ENCODE data around the gene CES1. TPM values are rescaled to one million over a fixed set of nuclear protein-coding genes. Genes with fewer than 3 reads are reported as not detected.
"Not testable (repeated sequence)": the region's sequence is repeated elsewhere in the genome, so short reads cannot be mapped to it uniquely, and the experiment has no call there.

CES1 gene
- polyA plus RNA-seq, 1 donor: 27.7 TPM

- H3K36me3 ChIP-seq (ENCODE audit: control insufficient read depth, insufficient read depth, low read length); H3K9me3 ChIP-seq (ENCODE audit: control insufficient read depth, low read depth, low read length); H3K27ac ChIP-seq (ENCODE audit: low read length); DNase-seq; H3K4me3 ChIP-seq (ENCODE audit: low read length); H3K4me1 ChIP-seq (ENCODE audit: control insufficient read depth, insufficient read depth, low read length); H3K27me3 ChIP-seq (ENCODE audit: control insufficient read depth, insufficient read depth, low read length): not testable (repeated sequence)
- no CpG with 5 or more reads among the region's 6 CpGs for WGBS (ENCODE audit: insufficient coverage, low lambda C conversion rate)
These were observed 27.8 kb downstream of the CES1 start for GRCh38 chr16:55805104-55805503.

- H3K27ac ChIP-seq (ENCODE audit: low read length); DNase-seq; H3K4me1 ChIP-seq (ENCODE audit: control insufficient read depth, insufficient read depth, low read length); H3K4me3 ChIP-seq (ENCODE audit: low read length); H3K27me3 ChIP-seq (ENCODE audit: control insufficient read depth, insufficient read depth, low read length); H3K9me3 ChIP-seq (ENCODE audit: control insufficient read depth, low read depth, low read length); H3K36me3 ChIP-seq (ENCODE audit: control insufficient read depth, insufficient read depth, low read length): not testable (repeated sequence)
- no CpG with 5 or more reads among the region's 8 CpGs for WGBS (ENCODE audit: insufficient coverage, low lambda C conversion rate)
These were observed 29.2 kb downstream of the CES1 start for GRCh38 chr16:55803681-55804080.

GRCh38 chr16:55792934-55793374 is 39.9 kb downstream of the CES1 start:
- H3K9me3 ChIP-seq (ENCODE audit: control insufficient read depth, low read depth, low read length); H3K27ac ChIP-seq (ENCODE audit: low read length); H3K36me3 ChIP-seq (ENCODE audit: control insufficient read depth, insufficient read depth, low read length); H3K27me3 ChIP-seq (ENCODE audit: control insufficient read depth, insufficient read depth, low read length); H3K4me1 ChIP-seq (ENCODE audit: control insufficient read depth, insufficient read depth, low read length); DNase-seq; H3K4me3 ChIP-seq (ENCODE audit: low read length): not testable (repeated sequence)
- WGBS (ENCODE audit: insufficient coverage, low lambda C conversion rate): no CpG with 5 or more reads among the region's 11 CpGs

- not testable (repeated sequence) for H3K4me3 ChIP-seq (ENCODE audit: low read length); H3K9me3 ChIP-seq (ENCODE audit: control insufficient read depth, low read depth, low read length); H3K4me1 ChIP-seq (ENCODE audit: control insufficient read depth, insufficient read depth, low read length); DNase-seq; H3K27ac ChIP-seq (ENCODE audit: low read length); H3K27me3 ChIP-seq (ENCODE audit: control insufficient read depth, insufficient read depth, low read length); H3K36me3 ChIP-seq (ENCODE audit: control insufficient read depth, insufficient read depth, low read length)
- no CpG with 5 or more reads among the region's 6 CpGs for WGBS (ENCODE audit: insufficient coverage, low lambda C conversion rate)
These were observed 41.4 kb downstream of the CES1 start for GRCh38 chr16:55791512-55791911.

GRCh38 chr16:55790240-55790639 is 42.7 kb downstream of the CES1 start:
- not testable (repeated sequence) for H3K9me3 ChIP-seq (ENCODE audit: control insufficient read depth, low read depth, low read length)
- WGBS (ENCODE audit: insufficient coverage, low lambda C conversion rate): no CpG with 5 or more reads among the region's 7 CpGs

GRCh38 chr16:55782793-55783091 is 50.2 kb downstream of the CES1 start:
- not testable (repeated sequence) for H3K9me3 ChIP-seq (ENCODE audit: control insufficient read depth, low read depth, low read length); H3K27ac ChIP-seq (ENCODE audit: low read length); H3K36me3 ChIP-seq (ENCODE audit: control insufficient read depth, insufficient read depth, low read length); H3K4me1 ChIP-seq (ENCODE audit: control insufficient read depth, insufficient read depth, low read length); DNase-seq; H3K4me3 ChIP-seq (ENCODE audit: low read length); H3K27me3 ChIP-seq (ENCODE audit: control insufficient read depth, insufficient read depth, low read length)
- no CpG with 5 or more reads among the region's 6 CpGs for WGBS (ENCODE audit: insufficient coverage, low lambda C conversion rate)

More at GRCh38 chr16:55790240-55790639, 42.7 kb downstream of the CES1 start:
- DNase-seq; H3K4me1 ChIP-seq (ENCODE audit: control insufficient read depth, insufficient read depth, low read length); H3K4me3 ChIP-seq (ENCODE audit: low read length); H3K36me3 ChIP-seq (ENCODE audit: control insufficient read depth, insufficient read depth, low read length); H3K27me3 ChIP-seq (ENCODE audit: control insufficient read depth, insufficient read depth, low read length); H3K27ac ChIP-seq (ENCODE audit: low read length): not testable (repeated sequence)

GRCh38 chr16:55782091-55782792 is 50.7 kb downstream of the CES1 start:
- H3K27me3 ChIP-seq (ENCODE audit: control insufficient read depth, insufficient read depth, low read length); H3K27ac ChIP-seq (ENCODE audit: low read length); H3K9me3 ChIP-seq (ENCODE audit: control insufficient read depth, low read depth, low read length); H3K4me3 ChIP-seq (ENCODE audit: low read length); H3K36me3 ChIP-seq (ENCODE audit: control insufficient read depth, insufficient read depth, low read length); H3K4me1 ChIP-seq (ENCODE audit: control insufficient read depth, insufficient read depth, low read length): not testable (repeated sequence)
- 42% methylated on average over 2 of the region's 6 CpGs for WGBS (ENCODE audit: insufficient coverage, low lambda C conversion rate)
- DNase-seq: peak in 1 of 2 donors; percentile 12

GRCh38 chr16:55781456-55781855 is 51.4 kb downstream of the CES1 start:
- H3K4me3 ChIP-seq (ENCODE audit: low read length); DNase-seq; H3K36me3 ChIP-seq (ENCODE audit: control insufficient read depth, insufficient read depth, low read length); H3K4me1 ChIP-seq (ENCODE audit: control insufficient read depth, insufficient read depth, low read length); H3K27ac ChIP-seq (ENCODE audit: low read length); H3K9me3 ChIP-seq (ENCODE audit: control insufficient read depth, low read depth, low read length); H3K27me3 ChIP-seq (ENCODE audit: control insufficient read depth, insufficient read depth, low read length): not testable (repeated sequence)
- WGBS (ENCODE audit: insufficient coverage, low lambda C conversion rate): no CpG with 5 or more reads among the region's 8 CpGs

- not testable (repeated sequence) for H3K27me3 ChIP-seq (ENCODE audit: control insufficient read depth, insufficient read depth, low read length); H3K4me1 ChIP-seq (ENCODE audit: control insufficient read depth, insufficient read depth, low read length); H3K9me3 ChIP-seq (ENCODE audit: control insufficient read depth, low read depth, low read length); H3K4me3 ChIP-seq (ENCODE audit: low read length); H3K27ac ChIP-seq (ENCODE audit: low read length); H3K36me3 ChIP-seq (ENCODE audit: control insufficient read depth, insufficient read depth, low read length); DNase-seq
- no CpG with 5 or more reads among the region's 4 CpGs for WGBS (ENCODE audit: insufficient coverage, low lambda C conversion rate)
These were observed 52.8 kb downstream of the CES1 start for GRCh38 chr16:55780095-55780407.

GRCh38 chr16:55779402-55780094 is 53.3 kb downstream of the CES1 start:
- Histone ChIP-seq H3K4me1 (ENCODE audit: control insufficient read depth, insufficient read depth, low read length) (no peaks in the 10 kb centered on the region), H3K9me3 (ENCODE audit: control insufficient read depth, low read depth, low read length) (no peaks in the 10 kb centered on the region), H3K27ac (ENCODE audit: low read length) (no peak overlapping the region), H3K4me3 (ENCODE audit: low read length) (no peak overlapping the region), H3K36me3 (ENCODE audit: control insufficient read depth, insufficient read depth, low read length) (no peaks in the 10 kb centered on the region), H3K27me3 (ENCODE audit: control insufficient read depth, insufficient read depth, low read length) (no peaks in the 10 kb centered on the region)
- no CpG with 5 or more reads among the region's 7 CpGs for WGBS (ENCODE audit: insufficient coverage, low lambda C conversion rate)
- no peak for DNase-seq

- Histone ChIP-seq H3K36me3 (ENCODE audit: control insufficient read depth, insufficient read depth, low read length) (no peaks in the 10 kb centered on the region), H3K4me3 (ENCODE audit: low read length) (no peak overlapping the region), H3K27me3 (ENCODE audit: control insufficient read depth, insufficient read depth, low read length) (no peaks in the 10 kb centered on the region), H3K27ac (ENCODE audit: low read length) (no peak overlapping the region), H3K9me3 (ENCODE audit: control insufficient read depth, low read depth, low read length) (no peaks in the 10 kb centered on the region), H3K4me1 (ENCODE audit: control insufficient read depth, insufficient read depth, low read length) (no peaks in the 10 kb centered on the region)
- WGBS (ENCODE audit: insufficient coverage, low lambda C conversion rate): no CpG with 5 or more reads among the region's 2 CpGs
- DNase-seq: no peak
These were observed 54.1 kb downstream of the CES1 start for GRCh38 chr16:55778757-55779156.

Measured in large intestine (tissue), 3 donors.